GM19099 (cell line): ENCODE measurements around the gene KCNJ15.

Experiments
- POLR2A ChIP-seq: IDR thresholded peaks from 3 replicates; pipeline ENCODE4 v1.6.1; 2011; ENCODE audit warnings: low read depth; ENCODE audit not compliant: insufficient read length; ENCODE audit errors: extremely low read depth

The KCNJ15 gene

GRCh38 chr21:38322311-38322950 is 65.6 kb downstream of the KCNJ15 start:
- no peak for TF ChIP-seq POLR2A

- TF ChIP-seq POLR2A: no peak
Measured at GRCh38 chr21:38323721-38324531, 67.1 kb downstream of the KCNJ15 start.

- TF ChIP-seq POLR2A: no peak
Measured at GRCh38 chr21:38325216-38325615, 68.4 kb downstream of the KCNJ15 start.

- TF ChIP-seq POLR2A: no peak
Measured at GRCh38 chr21:38325731-38326420, 69.1 kb downstream of the KCNJ15 start.

GRCh38 chr21:38326429-38326828 is 69.6 kb downstream of the KCNJ15 start:
- TF ChIP-seq POLR2A: no peak

GRCh38 chr21:38326899-38327298 is 70.1 kb downstream of the KCNJ15 start:
- no peak for TF ChIP-seq POLR2A

- TF ChIP-seq POLR2A: no peak
Measured at GRCh38 chr21:38327984-38328383, 71.2 kb downstream of the KCNJ15 start.

GRCh38 chr21:38329162-38329561 is 72.4 kb downstream of the KCNJ15 start:
- no peak for TF ChIP-seq POLR2A

GRCh38 chr21:38330666-38331065 is 73.9 kb downstream of the KCNJ15 start:
- no peak for TF ChIP-seq POLR2A

- no peak for TF ChIP-seq POLR2A
Measured at GRCh38 chr21:38333301-38334272, 76.8 kb downstream of the KCNJ15 start.

GRCh38 chr21:38334866-38335265 is 78.1 kb downstream of the KCNJ15 start:
- no peak for TF ChIP-seq POLR2A

GRCh38 chr21:38337793-38338192 is 81.0 kb downstream of the KCNJ15 start:
- no peak for TF ChIP-seq POLR2A

- no peak for TF ChIP-seq POLR2A
Measured at GRCh38 chr21:38340131-38340530, 83.3 kb downstream of the KCNJ15 start.

GRCh38 chr21:38341546-38342012 is 84.8 kb downstream of the KCNJ15 start:
- TF ChIP-seq POLR2A: no peak
